ENCODE data around the gene SGTA. TPM values are rescaled to one million over a fixed set of nuclear protein-coding genes. Genes with fewer than 3 reads are reported as not detected.

SGTA gene
- total and polyA plus RNA-seq, 8 donors = 39.2 to 56.9 (median 46.7) TPM

DNA sequence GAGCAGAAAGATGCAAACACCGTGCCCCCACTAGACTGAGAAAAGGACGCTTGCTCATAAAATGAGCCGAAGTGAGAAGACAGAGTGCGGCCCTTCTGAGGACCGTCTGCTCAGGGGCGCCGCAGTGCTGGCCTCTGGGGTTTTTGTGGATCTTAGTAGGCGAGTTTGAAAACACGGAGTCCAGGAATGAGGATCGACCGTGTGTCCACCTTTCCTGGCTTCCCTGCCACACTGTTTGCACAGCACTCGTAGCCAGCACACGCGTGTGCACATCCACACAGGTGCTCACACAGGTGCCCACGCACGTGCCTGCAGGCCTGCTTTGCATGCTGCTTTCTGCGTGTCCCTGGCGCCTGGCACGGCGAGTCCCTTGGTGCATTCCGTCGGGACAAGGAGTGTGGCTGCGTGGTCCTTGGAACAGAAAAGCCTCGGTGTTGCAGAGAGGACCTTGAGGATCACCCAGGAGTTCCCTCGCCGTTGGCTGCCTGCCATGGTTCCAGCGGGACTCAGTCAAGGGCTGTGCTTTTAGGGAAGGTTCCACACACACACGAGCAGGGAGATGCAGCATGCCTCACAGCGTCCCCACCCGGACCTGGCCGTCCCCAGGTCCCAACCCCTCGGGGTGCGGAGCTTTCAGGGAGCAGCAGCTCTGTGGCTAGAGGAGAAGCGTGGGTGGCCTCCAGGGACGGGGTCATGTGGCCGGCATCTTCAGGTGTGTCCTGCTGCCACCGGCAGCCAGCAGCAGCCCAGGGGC, 26.5 kb upstream of the SGTA start:
- Histone ChIP-seq H3K4me3 (no peak overlapping the region), H3K9me3 (no peaks in the 10 kb centered on the region), H3K27me3 (no peaks in the 10 kb centered on the region), H3K4me1 (no peaks in the 10 kb centered on the region), H3K36me3 (peaks cover 0 to 97% of the 10 kb centered on the region in 2 donors), H3K27ac (no peak overlapping the region)
- TF ChIP-seq, protein P1, sequence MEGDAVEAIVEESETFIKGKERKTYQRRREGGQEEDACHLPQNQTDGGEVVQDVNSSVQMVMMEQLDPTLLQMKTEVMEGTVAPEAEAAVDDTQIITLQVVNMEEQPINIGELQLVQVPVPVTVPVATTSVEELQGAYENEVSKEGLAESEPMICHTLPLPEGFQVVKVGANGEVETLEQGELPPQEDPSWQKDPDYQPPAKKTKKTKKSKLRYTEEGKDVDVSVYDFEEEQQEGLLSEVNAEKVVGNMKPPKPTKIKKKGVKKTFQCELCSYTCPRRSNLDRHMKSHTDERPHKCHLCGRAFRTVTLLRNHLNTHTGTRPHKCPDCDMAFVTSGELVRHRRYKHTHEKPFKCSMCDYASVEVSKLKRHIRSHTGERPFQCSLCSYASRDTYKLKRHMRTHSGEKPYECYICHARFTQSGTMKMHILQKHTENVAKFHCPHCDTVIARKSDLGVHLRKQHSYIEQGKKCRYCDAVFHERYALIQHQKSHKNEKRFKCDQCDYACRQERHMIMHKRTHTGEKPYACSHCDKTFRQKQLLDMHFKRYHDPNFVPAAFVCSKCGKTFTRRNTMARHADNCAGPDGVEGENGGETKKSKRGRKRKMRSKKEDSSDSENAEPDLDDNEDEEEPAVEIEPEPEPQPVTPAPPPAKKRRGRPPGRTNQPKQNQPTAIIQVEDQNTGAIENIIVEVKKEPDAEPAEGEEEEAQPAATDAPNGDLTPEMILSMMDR (IDR thresholded peaks at IDR 0.05) = no peak
- no peak for ATAC-seq
- intact Hi-C loops (cut with DNase I) = no loop called here
- DNase-seq = peak in 1 of 4 donors; percentile 65

DNA sequence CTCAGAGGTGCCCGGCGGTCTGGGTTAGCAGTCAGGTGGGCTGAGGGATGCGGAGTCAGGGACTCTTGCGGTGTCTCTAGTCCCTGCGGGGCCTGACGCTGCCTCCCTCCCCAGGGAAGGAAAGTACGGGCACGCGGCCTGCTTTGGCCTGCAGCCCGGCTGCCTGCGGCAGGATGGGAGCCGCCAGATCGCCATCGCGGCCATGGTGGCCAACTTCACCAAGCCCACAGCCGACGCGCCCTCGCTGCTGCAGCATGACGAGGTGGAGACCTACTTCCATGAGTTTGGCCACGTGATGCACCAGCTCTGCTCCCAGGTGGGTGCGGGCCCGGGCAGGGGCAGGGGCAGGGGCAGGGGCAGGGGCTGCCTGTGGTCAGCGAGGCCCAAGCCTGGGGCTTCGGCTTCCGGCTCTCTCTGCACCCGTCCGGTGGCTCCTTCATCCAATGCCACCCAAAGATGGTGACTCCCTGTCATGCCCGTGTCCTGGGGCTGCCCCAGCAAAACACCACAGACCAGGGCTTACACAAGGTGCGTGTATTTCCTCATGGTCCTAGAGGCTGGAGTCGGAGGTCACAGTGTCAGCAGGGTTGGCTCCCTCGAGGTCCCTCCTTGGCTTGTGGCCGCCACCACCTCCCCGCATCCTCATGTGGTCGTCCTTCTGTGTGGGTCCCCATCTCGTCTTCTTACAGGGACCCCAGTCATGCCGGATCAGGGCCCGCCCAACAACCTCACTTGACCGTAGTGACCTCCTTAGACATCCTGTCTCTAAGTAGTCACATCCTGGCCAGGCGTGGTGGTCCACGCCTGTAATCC, 25.3 kb upstream of the SGTA start:
- Histone ChIP-seq H3K4me1 (no peaks in the 10 kb centered on the region), H3K36me3 (peaks cover 0 to 97% of the 10 kb centered on the region in 2 donors), H3K4me3 (no peak overlapping the region), H3K27me3 (no peaks in the 10 kb centered on the region), H3K27ac (no peak overlapping the region), H3K9me3 (no peaks in the 10 kb centered on the region)
- DNase-seq (peak in 1 of 4 donors; percentile 72), ATAC-seq (no peak)
- intact Hi-C loops (cut with DNase I) = no loop called here
- TF ChIP-seq, protein P1 (IDR thresholded peaks at IDR 0.05) = no peak

DNA sequence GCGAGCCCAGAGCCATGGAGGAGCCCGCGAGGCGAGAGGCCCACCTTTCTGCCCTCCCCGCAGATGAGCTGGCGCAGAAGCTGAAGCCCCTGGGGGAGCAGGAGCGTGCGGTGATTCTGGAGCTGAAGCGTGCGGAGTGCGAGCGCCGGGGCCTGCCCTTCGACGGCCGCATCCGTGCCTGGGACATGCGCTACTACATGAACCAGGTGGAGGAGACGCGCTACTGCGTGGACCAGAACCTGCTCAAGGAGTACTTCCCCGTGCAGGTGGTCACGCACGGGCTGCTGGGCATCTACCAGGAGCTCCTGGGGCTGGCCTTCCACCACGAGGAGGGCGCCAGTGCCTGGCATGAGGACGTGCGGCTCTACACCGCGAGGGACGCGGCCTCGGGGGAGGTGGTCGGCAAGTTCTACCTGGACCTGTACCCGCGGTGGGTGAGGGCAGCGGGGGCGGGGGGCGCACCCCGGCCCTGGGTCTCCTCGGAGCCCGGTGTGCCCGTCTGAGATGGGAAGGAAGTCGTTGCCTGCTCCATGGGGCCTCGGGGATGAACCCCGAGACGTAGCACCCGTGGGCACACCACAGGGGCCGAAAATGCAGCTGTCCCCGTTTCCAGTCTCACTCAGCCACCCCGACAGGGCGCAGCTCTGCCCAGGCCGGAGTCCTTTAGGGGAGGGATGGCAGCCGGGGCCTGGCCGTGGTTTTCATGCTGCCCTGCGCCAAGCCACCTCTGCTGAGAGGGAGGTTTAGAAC, 24.5 kb upstream of the SGTA start:
- Histone ChIP-seq H3K9me3 (no peaks in the 10 kb centered on the region), H3K27ac (no peak overlapping the region), H3K27me3 (no peaks in the 10 kb centered on the region), H3K4me1 (no peaks in the 10 kb centered on the region), H3K36me3 (peaks cover 0 to 97% of the 10 kb centered on the region in 2 donors), H3K4me3 (no peak overlapping the region)
- TF ChIP-seq, protein P1 (IDR thresholded peaks at IDR 0.05) = no peak
- DNase-seq (peak in 1 of 4 donors; percentile 74), ATAC-seq (no peak)
- intact Hi-C loops (cut with DNase I) = no loop called here

DNA sequence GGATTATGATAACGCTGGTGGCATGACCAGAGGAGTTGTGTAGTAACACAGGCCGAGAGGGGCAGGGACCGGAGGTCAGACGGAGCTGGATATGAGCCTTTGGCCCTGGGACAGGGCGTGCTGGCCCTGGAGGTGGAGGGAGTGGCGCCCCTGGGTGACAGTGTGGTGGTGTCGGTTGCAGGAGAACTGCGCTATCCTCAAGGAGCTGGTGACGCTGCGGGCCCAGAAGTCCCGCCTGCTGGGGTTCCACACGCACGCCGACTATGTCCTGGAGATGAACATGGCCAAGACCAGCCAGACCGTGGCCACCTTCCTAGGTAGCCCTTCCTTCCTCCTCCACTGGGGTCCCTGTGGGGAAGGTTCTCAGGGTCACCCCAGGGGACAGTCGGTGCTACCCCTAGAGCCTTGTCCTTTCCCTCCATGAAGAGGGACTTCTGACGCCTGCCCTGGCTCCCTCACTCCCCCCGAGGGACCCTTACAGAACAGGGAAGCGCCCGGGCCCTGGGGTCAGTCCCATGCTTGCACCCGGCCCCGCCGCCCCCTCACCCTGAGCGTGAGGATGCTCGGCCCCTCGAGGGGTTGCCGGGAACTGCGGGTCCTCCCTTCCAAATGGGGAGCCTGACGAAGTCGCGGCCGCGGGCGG, 23.8 kb upstream of the SGTA start:
- Histone ChIP-seq H3K4me3 (no peak overlapping the region), H3K9me3 (no peaks in the 10 kb centered on the region), H3K27me3 (no peaks in the 10 kb centered on the region), H3K27ac (no peak overlapping the region), H3K36me3 (peaks cover 0 to 90% of the 10 kb centered on the region in 2 donors), H3K4me1 (no peaks in the 10 kb centered on the region)
- DNase-seq (peak in 1 of 4 donors; percentile 60), ATAC-seq (no peak)
- intact Hi-C loops (cut with DNase I) = no loop called here
- TF ChIP-seq, protein P1 (IDR thresholded peaks at IDR 0.05) = no peak
